B cell (primary cell): ENCODE measurements around the gene WNT6. TPM values are rescaled to one million over a fixed set of nuclear protein-coding genes. Genes with fewer than 3 reads are reported as not detected.

Experiments used
- ATAC-seq: fragments of 200-7000 bp; cut with Tn5 transposase; one replicate; pipeline ENCODE4 v1.10.0; 2021; ENCODE audit warnings: low read depth, mild to moderate bottlenecking, moderate number of reproducible peaks, moderate library complexity
- CTCF ChIA-PET: fragments of 350-600 bp; sonication (Branson Sonifier 250); formaldehyde crosslinking; loops from one replicate; lab custom pipeline; 2021; ENCODE audit warnings: antibody characterized with exemption, inconsistent platforms; lab: Charles Lee
- POLR2A ChIA-PET: fragments of 350-600 bp; sonication (Branson Sonifier 250); formaldehyde crosslinking; loops from one replicate; lab custom pipeline; 2021; ENCODE audit warnings: antibody characterized with exemption; lab: Charles Lee
- DNase-seq: peaks from one replicate; pipeline ENCODE4 v3.0.0; 2013
- H2AFZ ChIP-seq: 2 replicates; pipeline ENCODE4 v1.6.1; 2012; ENCODE audit warnings: mild to moderate bottlenecking, low read depth, low read length; ENCODE audit not compliant: insufficient read depth, poor library complexity, severe bottlenecking
- H3K27ac ChIP-seq, 2 donors: 1 replicate in 1 of 2; 2 replicates in 1 of 2; pipeline ENCODE4 v1.5.1; 2012 to 2013; ENCODE audit warnings: low read length in 2 of 2, mild to moderate bottlenecking in 2 of 2, moderate library complexity in 1 of 2
- H3K27me3 ChIP-seq, 4 experiments: fragments of 200-600 bp in 1 of 4; sonication (generic) in 1 of 4; replicated peaks in 1 of 4; 1 replicate in 2 of 4; 2 replicates in 2 of 4; pipeline versions ENCODE4 v1.6.1 to v1.7.0; 2013 to 2016; ENCODE audit warnings: low read length in 3 of 4, mild to moderate bottlenecking in 2 of 4, mixed read lengths in 1 of 4, moderate library complexity in 1 of 4; ENCODE audit not compliant: insufficient read depth in 4 of 4, control insufficient read depth in 3 of 4; ENCODE audit errors: control extremely low read depth in 1 of 4
- H3K36me3 ChIP-seq, 2 experiments: replicated peaks in 1 of 2; 1 replicate in 1 of 2; 2 replicates in 1 of 2; pipeline versions ENCODE4 v1.6.1 to v1.7.1; 2013; ENCODE audit warnings: low read length in 1 of 2; ENCODE audit not compliant: insufficient read depth in 2 of 2, control insufficient read depth in 1 of 2; ENCODE audit errors: control extremely low read depth in 1 of 2, extremely low read depth in 1 of 2
- H3K4me1 ChIP-seq, 2 donors: fragments of 200-600 bp in 1 of 2; sonication (generic) in 1 of 2; 1 replicate in 1 of 2; 2 replicates in 1 of 2; pipeline versions ENCODE4 v1.5.1 to v1.6.1; 2013 to 2017; ENCODE audit warnings: low read length in 2 of 2; ENCODE audit not compliant: control insufficient read depth in 2 of 2, insufficient read depth in 2 of 2
- H3K4me2 ChIP-seq: replicated peaks from 2 replicates; pipeline ENCODE3; 2012; ENCODE audit warnings: mild to moderate bottlenecking, low read depth, low read length; ENCODE audit not compliant: poor library complexity, severe bottlenecking
- H3K4me3 ChIP-seq, 5 experiments: fragments of 200-600 bp in 1 of 5; sonication (generic) in 1 of 5; 1 replicate in 3 of 5; 2 replicates in 2 of 5; pipeline versions ENCODE4 v1.5.1 to v1.7.0; 2011 to 2016; ENCODE audit warnings: low read length in 4 of 5, mild to moderate bottlenecking in 4 of 5, low read depth in 2 of 5, control low read depth in 1 of 5, moderate library complexity in 1 of 5; ENCODE audit not compliant: insufficient read depth in 1 of 5; ENCODE audit errors: control extremely low read depth in 1 of 5, extremely low read depth in 1 of 5
- H3K79me2 ChIP-seq: fragments of 200-600 bp; sonication (generic); one replicate; pipeline ENCODE4 v1.6.0; 2016; ENCODE audit warnings: low read length; ENCODE audit not compliant: control insufficient read depth, insufficient read depth
- H3K9ac ChIP-seq: fragments of 200-600 bp; sonication (generic); 2 replicates; pipeline ENCODE4 v1.6.1; 2017; ENCODE audit warnings: mild to moderate bottlenecking, low read length, moderate library complexity
- H3K9me3 ChIP-seq, 3 donors: one replicate each; pipeline versions ENCODE4 v1.6.1 to v1.7.1; 2013; ENCODE audit warnings: low read length in 2 of 3; ENCODE audit not compliant: control insufficient read depth in 2 of 3, insufficient read depth in 1 of 3; ENCODE audit errors: control extremely low read depth in 1 of 3
- H4K20me1 ChIP-seq: 2 replicates; pipeline ENCODE4 v1.6.0; 2012; ENCODE audit warnings: mild to moderate bottlenecking, low read length; ENCODE audit not compliant: insufficient read depth, control insufficient read depth, poor library complexity, severe bottlenecking
- H3K27ac Mint-ChIP-seq: one replicate; pipeline ENCODE4 v1.8.0; 2021; ENCODE audit warnings: mixed read lengths
- H3K27me3 Mint-ChIP-seq: one replicate; pipeline ENCODE4 v1.8.0; 2021; ENCODE audit warnings: mixed read lengths
- H3K4me1 Mint-ChIP-seq: one replicate; pipeline ENCODE4 v1.8.0; 2021; ENCODE audit warnings: mixed read lengths
- H3K4me3 Mint-ChIP-seq: one replicate; pipeline ENCODE4 v1.8.0; 2021; ENCODE audit warnings: mixed read lengths
- H3K9me3 Mint-ChIP-seq: one replicate; pipeline ENCODE4 v1.8.0; 2022; ENCODE audit warnings: mixed read lengths; ENCODE audit not compliant: insufficient read depth
- EZH2 ChIP-seq: IDR thresholded peaks from 2 replicates; pipeline ENCODE4 v1.6.1; 2012; ENCODE audit warnings: borderline replicate concordance, low read depth, mild to moderate bottlenecking, moderate library complexity, low read length; ENCODE audit not compliant: insufficient read depth, poor library complexity, severe bottlenecking
- WGBS: methylation state at CpG from one replicate; pipeline ENCODE4 v1.1.5; 2013; ENCODE audit warnings: missing lambda C conversion rate; ENCODE audit not compliant: insufficient coverage; 5-methylcytosine and 5-hydroxymethylcytosine counted together
- intact Hi-C: fragments of 100-400 bp; cut with micrococcal nuclease; formaldehyde crosslinking; loops from one replicate; pipeline ENCODE4 v1.10.0; 2022
- polyA plus RNA-seq: library from polyadenylated mRNA; depleted of rRNA; stranded (reverse); fragments of >200 nt; gene quantifications from 2 replicates; pipeline ENCODE4 v1.2.3, GENCODE V29; 2012
- total RNA-seq, 2 donors: library from RNA; stranded (reverse); fragments of 120-200 nt in 1 of 2; gene quantifications; 1 replicate in 1 of 2; 2 replicates in 1 of 2; pipeline versions ENCODE4 v1.2.3 to v1.2.4, GENCODE V29; 2013 to 2022
- TF ChIP-seq, protein P1 (sequence below): fragments of 200-600 bp; IDR thresholded peaks from one replicate; pipeline ENCODE4 v1.8.0; 2022; ENCODE audit warnings: antibody characterized with exemption, mild to moderate bottlenecking

The WNT6 gene
- total and polyA plus RNA-seq, 2 donors (not counting 1 experiment from before 2014, with no cell fraction given) = 0.84 to 2.0 TPM

DNA sequence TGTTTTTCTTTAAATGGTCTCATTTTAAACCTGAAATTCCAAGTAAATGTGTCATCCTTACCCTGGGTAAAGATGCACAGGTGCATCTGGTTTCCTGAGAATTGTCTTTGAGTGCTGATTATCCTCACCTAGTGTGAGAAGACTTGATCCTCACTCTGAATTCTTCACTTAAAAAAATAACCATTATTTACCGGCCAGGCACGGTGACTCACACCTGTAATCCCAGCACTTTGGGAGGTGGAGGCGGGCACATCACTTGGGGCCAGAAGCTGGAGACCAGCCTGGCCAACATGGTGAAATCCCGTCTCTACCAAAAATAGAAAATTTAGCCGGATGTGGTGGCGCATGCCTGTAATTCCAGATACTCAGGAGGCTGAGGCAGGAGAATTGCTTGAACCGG lies 9.9 kb upstream of the WNT6 start:
- WGBS = 100% methylated on average over 4 of the region's 7 CpGs
- H3K4me3 ChIP-seq = no peak overlapping the region
- H3K27ac ChIP-seq = no peak overlapping the region
- peaks cover 0 to 3% of the 10 kb centered on the region in 2 donors for H3K4me1 ChIP-seq
- H2AFZ ChIP-seq = no peak overlapping the region
- peaks cover 35% of the 10 kb centered on the region for H3K27me3 Mint-ChIP-seq
- ChIA-PET CTCF (interaction anchor here (0.7 to 10.3 kb wide), 5 partner anchors 27 to 224 kb away, joined by 3 to 129 read pairs (median 4); partner anchors contain the start of gene WNT10A), POLR2A (no interaction called here)
- ATAC-seq (no peak), DNase-seq (no peak)
- intact Hi-C loops = loop anchor here (5.0 kb wide), 3 partner anchors 133 to 547 kb away; partner anchors contain the start of gene TTLL4
- no peak overlapping the region for H3K4me3 Mint-ChIP-seq
- no peaks in the 10 kb centered on the region for H3K4me1 Mint-ChIP-seq
- H3K27me3 ChIP-seq = peaks cover 0 to 41% (median 13%) of the 10 kb centered on the region in 4 experiments
- TF ChIP-seq, protein P1, sequence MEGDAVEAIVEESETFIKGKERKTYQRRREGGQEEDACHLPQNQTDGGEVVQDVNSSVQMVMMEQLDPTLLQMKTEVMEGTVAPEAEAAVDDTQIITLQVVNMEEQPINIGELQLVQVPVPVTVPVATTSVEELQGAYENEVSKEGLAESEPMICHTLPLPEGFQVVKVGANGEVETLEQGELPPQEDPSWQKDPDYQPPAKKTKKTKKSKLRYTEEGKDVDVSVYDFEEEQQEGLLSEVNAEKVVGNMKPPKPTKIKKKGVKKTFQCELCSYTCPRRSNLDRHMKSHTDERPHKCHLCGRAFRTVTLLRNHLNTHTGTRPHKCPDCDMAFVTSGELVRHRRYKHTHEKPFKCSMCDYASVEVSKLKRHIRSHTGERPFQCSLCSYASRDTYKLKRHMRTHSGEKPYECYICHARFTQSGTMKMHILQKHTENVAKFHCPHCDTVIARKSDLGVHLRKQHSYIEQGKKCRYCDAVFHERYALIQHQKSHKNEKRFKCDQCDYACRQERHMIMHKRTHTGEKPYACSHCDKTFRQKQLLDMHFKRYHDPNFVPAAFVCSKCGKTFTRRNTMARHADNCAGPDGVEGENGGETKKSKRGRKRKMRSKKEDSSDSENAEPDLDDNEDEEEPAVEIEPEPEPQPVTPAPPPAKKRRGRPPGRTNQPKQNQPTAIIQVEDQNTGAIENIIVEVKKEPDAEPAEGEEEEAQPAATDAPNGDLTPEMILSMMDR = no peak
- no peak for TF ChIP-seq EZH2
- peaks cover 0 to 11% (median 0%) of the 10 kb centered on the region in 3 donors for H3K9me3 ChIP-seq
- H3K36me3 ChIP-seq = no peaks in the 10 kb centered on the region
- no peak overlapping the region for H3K4me2 ChIP-seq
- H3K9ac ChIP-seq = no peak overlapping the region
- H4K20me1 ChIP-seq = no peaks in the 10 kb centered on the region
- H3K27ac Mint-ChIP-seq = no peak overlapping the region
- H3K79me2 ChIP-seq = no peaks in the 10 kb centered on the region
- no peaks in the 10 kb centered on the region for H3K9me3 Mint-ChIP-seq

DNA sequence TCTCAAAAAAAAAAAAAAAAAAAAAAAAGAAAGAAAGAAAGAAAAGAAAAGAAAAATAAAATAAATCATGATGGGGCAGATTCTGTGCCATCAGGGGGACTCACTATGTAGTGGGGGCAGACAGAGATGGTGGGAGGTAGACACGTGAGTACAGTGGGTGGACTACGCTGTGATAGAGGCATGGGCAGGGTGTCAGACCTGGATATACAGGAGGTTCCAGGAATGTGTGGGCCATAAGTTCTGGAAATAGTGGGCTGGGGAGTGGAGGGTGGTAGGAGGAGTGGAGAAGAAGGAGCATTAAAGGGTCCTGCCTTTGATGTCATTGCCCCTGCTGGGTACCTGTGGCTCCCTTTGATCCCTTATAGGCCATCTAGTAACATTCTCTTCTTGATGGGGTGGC lies 8.8 kb upstream of the WNT6 start:
- H3K4me3 ChIP-seq = no peak overlapping the region
- H3K27me3 ChIP-seq = peaks cover 0 to 51% (median 18%) of the 10 kb centered on the region in 4 experiments
- no peaks in the 10 kb centered on the region for H3K36me3 ChIP-seq
- no peak for ATAC-seq
- intact Hi-C loops = loop anchor here (5.0 kb wide), 1 partner anchor 132 kb away; no protein-coding TSS in a partner anchor
- no peak for DNase-seq
- H3K79me2 ChIP-seq = no peaks in the 10 kb centered on the region
- no peak overlapping the region for H3K9ac ChIP-seq
- CTCF ChIA-PET = interaction anchor here (0.6 to 10.3 kb wide), 11 partner anchors 26 to 304 kb away, joined by 3 to 129 read pairs (median 5); partner anchors contain the start of genes TTLL4 and WNT10A
- Mint-ChIP-seq H3K4me1 (no peaks in the 10 kb centered on the region), H3K27me3 (peaks cover 44% of the 10 kb centered on the region), H3K9me3 (no peaks in the 10 kb centered on the region), H3K27ac (no peak overlapping the region), H3K4me3 (no peak overlapping the region)
- no peaks in the 10 kb centered on the region for H4K20me1 ChIP-seq
- 85% methylated on average over 2 of the region's 2 CpGs for WGBS
- TF ChIP-seq, protein P1 = no peak
- TF ChIP-seq EZH2 = no peak
- H3K4me2 ChIP-seq = no peak overlapping the region
- POLR2A ChIA-PET = interaction anchor here (0.7 kb wide), 1 partner anchor 47 kb away, joined by 6 read pairs; no protein-coding TSS in a partner anchor
- no peak overlapping the region for H3K27ac ChIP-seq
- H2AFZ ChIP-seq = no peak overlapping the region
- H3K4me1 ChIP-seq = peaks cover 0 to 3% of the 10 kb centered on the region in 2 donors
- H3K9me3 ChIP-seq = peaks cover 0 to 7% (median 0%) of the 10 kb centered on the region in 3 donors
